GM23338 (cell line): ENCODE results near the gene CHRNA7. TPM values are rescaled to one million over a fixed set of nuclear protein-coding genes. Genes with fewer than 3 reads are reported as not detected.

Experiments used
- ATAC-seq: fragments of 200-7000 bp; cut with Tn5 transposase; 3 replicates; pipeline ENCODE4 v1.9.1; 2020
- DNase-seq: peaks from one replicate; pipeline ENCODE4 v3.0.0-alpha.2; 2015; ENCODE audit warnings: low spot score
- H2AFZ ChIP-seq: fragments of 200-600 bp; sonication (generic); 2 replicates; pipeline ENCODE4 v1.8.0; 2016; ENCODE audit warnings: antibody characterized with exemption, mild to moderate bottlenecking, moderate library complexity
- H3F3A ChIP-seq: fragments of 200-600 bp; sonication (generic); replicated peaks from 2 replicates; pipeline ENCODE4 v1.8.0; 2017; ENCODE audit warnings: antibody characterized with exemption, mixed run types, low read depth
- H3K27ac ChIP-seq: fragments of 200-600 bp; sonication (generic); 2 replicates; pipeline ENCODE4 v1.6.1; 2016; ENCODE audit warnings: low read depth
- H3K27me3 ChIP-seq: fragments of 200-600 bp; sonication (generic); 2 replicates; pipeline ENCODE4 v1.8.0; 2016; ENCODE audit warnings: mild to moderate bottlenecking, mixed run types, moderate library complexity; ENCODE audit not compliant: insufficient read depth
- H3K36me3 ChIP-seq: fragments of 200-600 bp; sonication (generic); 2 replicates; pipeline ENCODE4 v1.8.0; 2016; ENCODE audit warnings: mild to moderate bottlenecking; ENCODE audit not compliant: insufficient read depth
- H3K4me1 ChIP-seq: fragments of 200-600 bp; sonication (generic); 2 replicates; pipeline ENCODE4 v1.8.0; 2016; ENCODE audit warnings: mild to moderate bottlenecking, moderate library complexity; ENCODE audit not compliant: insufficient read depth
- H3K4me2 ChIP-seq: fragments of 200-600 bp; sonication (generic); 2 replicates; pipeline ENCODE4 v1.7.1; 2017; ENCODE audit warnings: mixed run types
- H3K4me3 ChIP-seq: fragments of 200-600 bp; sonication (generic); 2 replicates; pipeline ENCODE4 v1.6.1; 2016; ENCODE audit warnings: mixed run types
- H3K79me2 ChIP-seq: fragments of 200-600 bp; sonication (generic); replicated peaks from 2 replicates; pipeline ENCODE4 v1.8.0; 2017; ENCODE audit warnings: mild to moderate bottlenecking; ENCODE audit not compliant: insufficient read depth
- H3K9me2 ChIP-seq: fragments of 200-600 bp; sonication (generic); 2 replicates; pipeline ENCODE4 v1.8.0; 2017; ENCODE audit not compliant: insufficient read depth
- H4K20me1 ChIP-seq: fragments of 200-600 bp; sonication (generic); replicated peaks from 2 replicates; pipeline ENCODE4 v1.8.0; 2017; ENCODE audit warnings: mild to moderate bottlenecking; ENCODE audit not compliant: insufficient read depth
- H3K27ac Mint-ChIP-seq: 2 replicates; pipeline ENCODE4 v1.8.0; 2020; ENCODE audit warnings: inconsistent platforms, mild to moderate bottlenecking, moderate library complexity, mixed read lengths
- H3K27me3 Mint-ChIP-seq: 3 replicates; pipeline ENCODE4 v1.8.0; 2022; ENCODE audit warnings: low read depth, mild to moderate bottlenecking, moderate library complexity, mixed read lengths, inconsistent platforms; ENCODE audit not compliant: insufficient read depth, poor library complexity
- H3K36me3 Mint-ChIP-seq: 3 replicates; pipeline ENCODE4 v1.8.0; 2021; ENCODE audit warnings: low read depth, mild to moderate bottlenecking, inconsistent platforms, moderate library complexity, mixed read lengths
- H3K4me1 Mint-ChIP-seq: 3 replicates; pipeline ENCODE4 v1.8.0; 2020; ENCODE audit warnings: mild to moderate bottlenecking, inconsistent platforms, mixed read lengths
- H3K4me3 Mint-ChIP-seq: 3 replicates; pipeline ENCODE4 v1.8.0; 2021; ENCODE audit warnings: moderate library complexity, mild to moderate bottlenecking, inconsistent platforms, mixed read lengths
- H3K9me3 Mint-ChIP-seq: 3 replicates; pipeline ENCODE4 v1.8.0; 2020; ENCODE audit warnings: moderate library complexity, mild to moderate bottlenecking, inconsistent platforms, mixed read lengths
- CREB1 ChIP-seq: fragments of 250-450 bp; sonication (Bioruptor Pico); IDR thresholded peaks from 2 replicates; pipeline ENCODE4 v1.5.0; 2020; ENCODE audit warnings: low read depth, mild to moderate bottlenecking, moderate library complexity
- EZH2phosphoT487 ChIP-seq: fragments of 200-600 bp; sonication (generic); IDR thresholded peaks from one replicate; pipeline ENCODE4 v1.8.1; 2018; ENCODE audit warnings: antibody characterized with exemption; ENCODE audit not compliant: unreplicated experiment
- JUNB ChIP-seq: IDR thresholded peaks from one replicate; pipeline ENCODE4 v1.6.1; 2016; ENCODE audit warnings: antibody characterized with exemption; ENCODE audit not compliant: unreplicated experiment
- NANOG ChIP-seq: IDR thresholded peaks from 2 replicates; pipeline ENCODE4 v1.6.1; 2016; ENCODE audit warnings: antibody characterized with exemption, borderline replicate concordance
- POLR2AphosphoS5 ChIP-seq: IDR thresholded peaks from 2 replicates; pipeline ENCODE4 v1.6.1; 2016; ENCODE audit warnings: antibody characterized with exemption, low read depth
- STAT1 ChIP-seq: IDR thresholded peaks from one replicate; pipeline ENCODE4 v1.6.1; 2016; ENCODE audit warnings: antibody characterized with exemption; ENCODE audit not compliant: unreplicated experiment
- ZNF114 ChIP-seq: fragments of 250-450 bp; sonication (Bioruptor Pico); IDR thresholded peaks from 2 replicates; pipeline ENCODE4 v1.5.0; 2020; ENCODE audit warnings: mild to moderate bottlenecking, moderate library complexity
- ZNF331 ChIP-seq: fragments of 250-450 bp; sonication (Bioruptor Pico); IDR thresholded peaks from 2 replicates; pipeline ENCODE4 v1.5.0; 2020; ENCODE audit warnings: low read depth, mild to moderate bottlenecking, moderate library complexity
- polyA plus RNA-seq: library from polyadenylated mRNA; unstranded; fragments of >200 nt; fragmentation: Nextera tagmentation; extraction: Ambion mirVana; gene quantifications from 2 replicates; pipeline ENCODE4 v1.2.1, GENCODE V29; 2016
- total RNA-seq: library from RNA; depleted of rRNA; stranded (reverse); fragments of >200 nt; shearing (Covaris generic); gene quantifications from 2 replicates; pipeline ENCODE4 v1.2.3, GENCODE V29; 2014
- TF ChIP-seq, protein P1 (sequence below), 2 experiments: fragments of 200-600 bp in 1 of 2; sonication (generic) in 1 of 2; conservative IDR thresholded peaks; 2 replicates each; pipeline versions ENCODE4 v1.5.1 to v1.6.1; 2016 to 2017; ENCODE audit warnings: antibody characterized with exemption in 2 of 2, low read depth in 2 of 2, mild to moderate bottlenecking in 2 of 2, moderate library complexity in 1 of 2
- TF ChIP-seq, protein P2 (sequence below): IDR thresholded peaks from one replicate; pipeline ENCODE4 v1.6.1; 2018; ENCODE audit warnings: antibody characterized with exemption; ENCODE audit not compliant: unreplicated experiment

The CHRNA7 gene
- total and polyA plus RNA-seq, 2 experiments from 2014 or later = 4.6 to 8.2 TPM

GRCh38 chr15:32130823-32131222, 100.5 kb downstream of the CHRNA7 start:
- H3K79me2 ChIP-seq = no peaks in the 10 kb centered on the region
- Mint-ChIP-seq H3K36me3 (no peaks in the 10 kb centered on the region), H3K4me3 (no peak overlapping the region), H3K27me3 (peaks cover 2% of the 10 kb centered on the region), H3K4me1 (peaks cover under 1% of the 10 kb centered on the region), H3K27ac (no peak overlapping the region), H3K9me3 (no peaks in the 10 kb centered on the region; the same call in 2 of the 3 replicates)
- ATAC-seq = no peak
- no peak overlapping the region for H2AFZ ChIP-seq
- no peak overlapping the region for H3K4me2 ChIP-seq
- no peaks in the 10 kb centered on the region for H3K36me3 ChIP-seq
- H4K20me1 ChIP-seq = peaks cover 3% of the 10 kb centered on the region; the same call in 1 of the 2 replicates
- DNase-seq = peak; percentile 14
- TF ChIP-seq ZNF114 (CRISPR knock-in tag) (no peak), JUNB (no peak), NANOG (no peak), POLR2AphosphoS5 (no peak)
- TF ChIP-seq, protein P1, sequence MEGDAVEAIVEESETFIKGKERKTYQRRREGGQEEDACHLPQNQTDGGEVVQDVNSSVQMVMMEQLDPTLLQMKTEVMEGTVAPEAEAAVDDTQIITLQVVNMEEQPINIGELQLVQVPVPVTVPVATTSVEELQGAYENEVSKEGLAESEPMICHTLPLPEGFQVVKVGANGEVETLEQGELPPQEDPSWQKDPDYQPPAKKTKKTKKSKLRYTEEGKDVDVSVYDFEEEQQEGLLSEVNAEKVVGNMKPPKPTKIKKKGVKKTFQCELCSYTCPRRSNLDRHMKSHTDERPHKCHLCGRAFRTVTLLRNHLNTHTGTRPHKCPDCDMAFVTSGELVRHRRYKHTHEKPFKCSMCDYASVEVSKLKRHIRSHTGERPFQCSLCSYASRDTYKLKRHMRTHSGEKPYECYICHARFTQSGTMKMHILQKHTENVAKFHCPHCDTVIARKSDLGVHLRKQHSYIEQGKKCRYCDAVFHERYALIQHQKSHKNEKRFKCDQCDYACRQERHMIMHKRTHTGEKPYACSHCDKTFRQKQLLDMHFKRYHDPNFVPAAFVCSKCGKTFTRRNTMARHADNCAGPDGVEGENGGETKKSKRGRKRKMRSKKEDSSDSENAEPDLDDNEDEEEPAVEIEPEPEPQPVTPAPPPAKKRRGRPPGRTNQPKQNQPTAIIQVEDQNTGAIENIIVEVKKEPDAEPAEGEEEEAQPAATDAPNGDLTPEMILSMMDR (conservative IDR thresholded peaks at IDR 0.05; ENCODE audit: low read depth in 2 of 2) = peak; percentile 41 to 61
- H3F3A ChIP-seq = no peaks in the 10 kb centered on the region
- H3K4me3 ChIP-seq = no peak overlapping the region
- H3K9me2 ChIP-seq = no peaks in the 10 kb centered on the region
- no peaks in the 10 kb centered on the region for H3K27me3 ChIP-seq
- H3K4me1 ChIP-seq = no peaks in the 10 kb centered on the region; the same call in 1 of the 2 replicates
- no peak overlapping the region for H3K27ac ChIP-seq

DNA sequence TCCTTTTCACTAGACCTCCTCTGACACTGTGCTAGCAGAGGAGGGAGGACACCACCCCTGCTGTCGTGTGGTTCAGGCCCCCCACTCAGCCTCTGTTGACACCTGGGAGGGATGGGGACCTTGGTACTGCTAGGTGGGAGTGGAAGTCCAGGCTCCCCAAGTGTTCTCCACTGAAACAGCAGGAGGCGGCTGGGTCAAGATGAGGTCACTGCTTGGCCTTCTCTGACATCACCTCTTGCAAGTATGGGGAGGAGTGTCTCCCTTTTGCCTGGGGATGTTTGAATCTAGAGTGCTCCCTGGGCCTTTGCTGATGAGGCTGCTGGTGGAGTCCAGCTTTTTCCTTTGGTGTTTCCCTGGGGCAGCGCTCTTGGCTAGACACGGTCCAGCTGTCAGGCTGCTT, 101.5 kb downstream of the CHRNA7 start:
- H3F3A ChIP-seq = no peaks in the 10 kb centered on the region
- no peaks in the 10 kb centered on the region for H3K4me1 ChIP-seq
- H3K27me3 ChIP-seq = no peaks in the 10 kb centered on the region
- Mint-ChIP-seq H3K27ac (no peak overlapping the region), H3K4me3 (no peak overlapping the region), H3K4me1 (no peaks in the 10 kb centered on the region), H3K36me3 (no peaks in the 10 kb centered on the region), H3K27me3 (peaks cover 2% of the 10 kb centered on the region), H3K9me3 (no peaks in the 10 kb centered on the region; the same call in 2 of the 3 replicates)
- no peak overlapping the region for H3K4me2 ChIP-seq
- no peaks in the 10 kb centered on the region for H3K36me3 ChIP-seq
- H2AFZ ChIP-seq = no peak overlapping the region
- H3K79me2 ChIP-seq = no peaks in the 10 kb centered on the region
- no peak for DNase-seq
- H4K20me1 ChIP-seq = peaks cover 3% of the 10 kb centered on the region; the same call in 1 of the 2 replicates
- no peak overlapping the region for H3K4me3 ChIP-seq
- no peak overlapping the region for H3K27ac ChIP-seq
- no peak for ATAC-seq
- H3K9me2 ChIP-seq = no peaks in the 10 kb centered on the region
- no peak for TF ChIP-seq POLR2AphosphoS5
- no peak for TF ChIP-seq ZNF114 (CRISPR knock-in tag)
- TF ChIP-seq EZH2phosphoT487 = no peak
- no peak for TF ChIP-seq STAT1
- TF ChIP-seq, protein P2, sequence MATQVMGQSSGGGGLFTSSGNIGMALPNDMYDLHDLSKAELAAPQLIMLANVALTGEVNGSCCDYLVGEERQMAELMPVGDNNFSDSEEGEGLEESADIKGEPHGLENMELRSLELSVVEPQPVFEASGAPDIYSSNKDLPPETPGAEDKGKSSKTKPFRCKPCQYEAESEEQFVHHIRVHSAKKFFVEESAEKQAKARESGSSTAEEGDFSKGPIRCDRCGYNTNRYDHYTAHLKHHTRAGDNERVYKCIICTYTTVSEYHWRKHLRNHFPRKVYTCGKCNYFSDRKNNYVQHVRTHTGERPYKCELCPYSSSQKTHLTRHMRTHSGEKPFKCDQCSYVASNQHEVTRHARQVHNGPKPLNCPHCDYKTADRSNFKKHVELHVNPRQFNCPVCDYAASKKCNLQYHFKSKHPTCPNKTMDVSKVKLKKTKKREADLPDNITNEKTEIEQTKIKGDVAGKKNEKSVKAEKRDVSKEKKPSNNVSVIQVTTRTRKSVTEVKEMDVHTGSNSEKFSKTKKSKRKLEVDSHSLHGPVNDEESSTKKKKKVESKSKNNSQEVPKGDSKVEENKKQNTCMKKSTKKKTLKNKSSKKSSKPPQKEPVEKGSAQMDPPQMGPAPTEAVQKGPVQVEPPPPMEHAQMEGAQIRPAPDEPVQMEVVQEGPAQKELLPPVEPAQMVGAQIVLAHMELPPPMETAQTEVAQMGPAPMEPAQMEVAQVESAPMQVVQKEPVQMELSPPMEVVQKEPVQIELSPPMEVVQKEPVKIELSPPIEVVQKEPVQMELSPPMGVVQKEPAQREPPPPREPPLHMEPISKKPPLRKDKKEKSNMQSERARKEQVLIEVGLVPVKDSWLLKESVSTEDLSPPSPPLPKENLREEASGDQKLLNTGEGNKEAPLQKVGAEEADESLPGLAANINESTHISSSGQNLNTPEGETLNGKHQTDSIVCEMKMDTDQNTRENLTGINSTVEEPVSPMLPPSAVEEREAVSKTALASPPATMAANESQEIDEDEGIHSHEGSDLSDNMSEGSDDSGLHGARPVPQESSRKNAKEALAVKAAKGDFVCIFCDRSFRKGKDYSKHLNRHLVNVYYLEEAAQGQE = no peak
- TF ChIP-seq NANOG = no peak
- TF ChIP-seq, protein P1 (conservative IDR thresholded peaks at IDR 0.05; ENCODE audit: low read depth in 2 of 2) = no peak
- TF ChIP-seq ZNF331 = no peak
- no peak for TF ChIP-seq CREB1 (CRISPR knock-in tag)
